Measurements from ENCODE around the gene RRAS.

DNA sequence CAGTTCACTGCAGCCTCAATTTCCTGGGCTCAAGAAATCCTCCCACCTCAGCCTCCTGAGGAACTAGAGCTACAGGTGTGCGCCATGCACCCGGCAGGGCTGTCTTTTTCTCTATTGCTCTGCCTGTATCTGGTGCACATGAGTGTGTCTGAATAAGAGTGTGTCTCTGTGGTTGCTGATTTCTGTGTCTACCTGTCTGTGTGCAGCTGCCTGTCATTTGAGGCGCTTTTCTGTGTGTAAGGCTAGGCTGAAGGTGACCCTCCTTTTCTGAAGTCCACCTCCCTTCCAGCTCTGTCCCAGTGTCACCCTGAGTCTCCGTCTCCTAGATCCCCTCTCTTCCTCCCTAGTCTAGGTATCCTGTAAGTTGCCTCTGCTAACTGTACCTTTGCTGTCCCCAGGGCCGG is 50.4 kb downstream of the RRAS start:
- TF ChIP-seq, protein P1, sequence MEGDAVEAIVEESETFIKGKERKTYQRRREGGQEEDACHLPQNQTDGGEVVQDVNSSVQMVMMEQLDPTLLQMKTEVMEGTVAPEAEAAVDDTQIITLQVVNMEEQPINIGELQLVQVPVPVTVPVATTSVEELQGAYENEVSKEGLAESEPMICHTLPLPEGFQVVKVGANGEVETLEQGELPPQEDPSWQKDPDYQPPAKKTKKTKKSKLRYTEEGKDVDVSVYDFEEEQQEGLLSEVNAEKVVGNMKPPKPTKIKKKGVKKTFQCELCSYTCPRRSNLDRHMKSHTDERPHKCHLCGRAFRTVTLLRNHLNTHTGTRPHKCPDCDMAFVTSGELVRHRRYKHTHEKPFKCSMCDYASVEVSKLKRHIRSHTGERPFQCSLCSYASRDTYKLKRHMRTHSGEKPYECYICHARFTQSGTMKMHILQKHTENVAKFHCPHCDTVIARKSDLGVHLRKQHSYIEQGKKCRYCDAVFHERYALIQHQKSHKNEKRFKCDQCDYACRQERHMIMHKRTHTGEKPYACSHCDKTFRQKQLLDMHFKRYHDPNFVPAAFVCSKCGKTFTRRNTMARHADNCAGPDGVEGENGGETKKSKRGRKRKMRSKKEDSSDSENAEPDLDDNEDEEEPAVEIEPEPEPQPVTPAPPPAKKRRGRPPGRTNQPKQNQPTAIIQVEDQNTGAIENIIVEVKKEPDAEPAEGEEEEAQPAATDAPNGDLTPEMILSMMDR (IDR thresholded peaks at IDR 0.05; ENCODE audit: insufficient read depth, low read length, poor library complexity, severe bottlenecking), result no peak
- TF ChIP-seq EZH2phosphoT487 (conservative IDR thresholded peaks at IDR 0.05; ENCODE audit: low read length), result no peak

Data from SU-DHL-6 (cell line).